Hepatocyte (in vitro differentiated cells): Measurements from ENCODE around the gene MIEF1. TPM values are rescaled to one million over a fixed set of nuclear protein-coding genes. Genes with fewer than 3 reads are reported as not detected.
A peak's percentile ranks its signal among the peaks of the same experiment; 100 is the strongest.

Experiments
- DNase-seq: peaks from one replicate; pipeline ENCODE4 v3.0.0-alpha.2; 2016; ENCODE audit warnings: low spot score
- H2AFZ ChIP-seq: fragments of 200-600 bp; sonication (generic); 2 replicates; pipeline ENCODE4 v1.6.0; 2016; ENCODE audit warnings: antibody characterized with exemption, mild to moderate bottlenecking
- H3K27ac ChIP-seq: fragments of 200-600 bp; sonication (generic); 2 replicates; pipeline ENCODE4 v1.5.1; 2016; ENCODE audit warnings: mild to moderate bottlenecking
- H3K27me3 ChIP-seq: fragments of 200-600 bp; sonication (generic); 2 replicates; pipeline ENCODE4 v1.6.1; 2016
- H3K36me3 ChIP-seq: fragments of 200-600 bp; sonication (generic); replicated peaks from 2 replicates; pipeline ENCODE4 v1.5.1; 2016; ENCODE audit warnings: low read depth; ENCODE audit not compliant: insufficient read depth
- H3K4me1 ChIP-seq: fragments of 200-600 bp; sonication (generic); 2 replicates; pipeline ENCODE4 v1.5.1; 2016; ENCODE audit warnings: mild to moderate bottlenecking, moderate library complexity; ENCODE audit not compliant: insufficient read depth
- H3K4me2 ChIP-seq: fragments of 200-600 bp; sonication (generic); 2 replicates; pipeline ENCODE4 v1.6.0; 2016
- H3K4me3 ChIP-seq: fragments of 200-600 bp; sonication (generic); 2 replicates; pipeline ENCODE4 v1.5.1; 2016; ENCODE audit warnings: mild to moderate bottlenecking
- H3K79me2 ChIP-seq: fragments of 200-600 bp; sonication (generic); 2 replicates; pipeline ENCODE4 v1.6.0; 2017; ENCODE audit warnings: mild to moderate bottlenecking
- H3K9me2 ChIP-seq: fragments of 200-600 bp; sonication (generic); replicated peaks from 2 replicates; pipeline ENCODE4 v1.6.0; 2017; ENCODE audit warnings: mild to moderate bottlenecking; ENCODE audit not compliant: insufficient read depth
- H3K9me3 ChIP-seq: fragments of 200-600 bp; sonication (generic); 2 replicates; pipeline ENCODE4 v1.5.1; 2016; ENCODE audit warnings: low read depth, mild to moderate bottlenecking
- H4K20me1 ChIP-seq: fragments of 200-600 bp; sonication (generic); 2 replicates; pipeline ENCODE4 v1.6.0; 2016; ENCODE audit warnings: mild to moderate bottlenecking; ENCODE audit not compliant: insufficient read depth, poor library complexity, severe bottlenecking
- EZH2 ChIP-seq: fragments of 200-600 bp; sonication (generic); IDR thresholded peaks from 2 replicates; pipeline ENCODE4 v1.6.1; 2016; ENCODE audit warnings: antibody characterized with exemption, mild to moderate bottlenecking, borderline replicate concordance
- EZH2phosphoT487 ChIP-seq: fragments of 200-600 bp; sonication (generic); IDR thresholded peaks from one replicate; pipeline ENCODE4 v1.6.1; 2018; ENCODE audit warnings: antibody characterized with exemption, mild to moderate bottlenecking, low read depth, moderate library complexity; ENCODE audit not compliant: unreplicated experiment, severe bottlenecking
- WGBS: methylation state at CpG from one replicate; pipeline ENCODE4 v1.1.6; 2016; ENCODE audit warnings: low lambda C conversion rate; ENCODE audit errors: missing lambda C conversion rate; 5-methylcytosine and 5-hydroxymethylcytosine counted together
- polyA plus RNA-seq: library from polyadenylated mRNA; unstranded; fragments of >200 nt; fragmentation: Nextera tagmentation; extraction: Ambion mirVana; gene quantifications from 2 replicates; pipeline ENCODE4 v1.2.1, GENCODE V29; 2016
- total RNA-seq: library from RNA; depleted of rRNA; stranded (reverse); fragments of >200 nt; gene quantifications from 2 replicates; pipeline ENCODE4 v1.2.3, GENCODE V29; 2014
- TF ChIP-seq, protein P1 (sequence below): fragments of 200-600 bp; sonication (generic); IDR thresholded peaks from 2 replicates; pipeline ENCODE4 v1.5.1; 2016; ENCODE audit warnings: antibody characterized with exemption, mild to moderate bottlenecking; ENCODE audit not compliant: poor library complexity

The MIEF1 gene
- total and polyA plus RNA-seq, 2 experiments from 2014 or later: 22.2 to 31.8 TPM

DNA sequence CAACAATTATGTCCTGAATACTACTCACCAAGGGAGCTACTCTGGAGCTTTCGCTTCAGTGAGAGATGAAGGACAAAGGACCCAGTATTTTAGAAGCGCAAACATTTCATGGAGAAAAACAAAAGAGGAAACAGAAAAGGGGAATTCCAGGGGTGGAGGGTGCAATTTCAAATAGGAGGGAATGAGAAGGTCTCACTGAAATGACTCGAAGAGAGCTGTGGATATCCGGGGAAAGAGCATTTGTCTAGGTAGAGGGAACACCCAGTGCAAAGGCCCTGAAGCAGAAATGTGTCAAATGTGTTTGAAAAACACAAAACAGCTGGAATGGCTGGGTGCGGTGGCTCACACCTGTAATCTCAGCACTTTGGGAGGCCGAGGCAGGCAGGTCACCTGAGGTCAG is 28.0 kb downstream of the MIEF1 start:
- no peaks in the 10 kb centered on the region for H3K36me3 ChIP-seq
- H4K20me1 ChIP-seq: peaks cover 38% of the 10 kb centered on the region
- TF ChIP-seq, protein P1, sequence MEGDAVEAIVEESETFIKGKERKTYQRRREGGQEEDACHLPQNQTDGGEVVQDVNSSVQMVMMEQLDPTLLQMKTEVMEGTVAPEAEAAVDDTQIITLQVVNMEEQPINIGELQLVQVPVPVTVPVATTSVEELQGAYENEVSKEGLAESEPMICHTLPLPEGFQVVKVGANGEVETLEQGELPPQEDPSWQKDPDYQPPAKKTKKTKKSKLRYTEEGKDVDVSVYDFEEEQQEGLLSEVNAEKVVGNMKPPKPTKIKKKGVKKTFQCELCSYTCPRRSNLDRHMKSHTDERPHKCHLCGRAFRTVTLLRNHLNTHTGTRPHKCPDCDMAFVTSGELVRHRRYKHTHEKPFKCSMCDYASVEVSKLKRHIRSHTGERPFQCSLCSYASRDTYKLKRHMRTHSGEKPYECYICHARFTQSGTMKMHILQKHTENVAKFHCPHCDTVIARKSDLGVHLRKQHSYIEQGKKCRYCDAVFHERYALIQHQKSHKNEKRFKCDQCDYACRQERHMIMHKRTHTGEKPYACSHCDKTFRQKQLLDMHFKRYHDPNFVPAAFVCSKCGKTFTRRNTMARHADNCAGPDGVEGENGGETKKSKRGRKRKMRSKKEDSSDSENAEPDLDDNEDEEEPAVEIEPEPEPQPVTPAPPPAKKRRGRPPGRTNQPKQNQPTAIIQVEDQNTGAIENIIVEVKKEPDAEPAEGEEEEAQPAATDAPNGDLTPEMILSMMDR: no peak
- peaks cover 34% of the 10 kb centered on the region for H3K4me1 ChIP-seq
- no peaks in the 10 kb centered on the region for H3K9me3 ChIP-seq
- no peak overlapping the region for H3K4me2 ChIP-seq
- no peaks in the 10 kb centered on the region for H3K27me3 ChIP-seq
- no peaks in the 10 kb centered on the region for H3K9me2 ChIP-seq
- H3K79me2 ChIP-seq: peaks cover 41% of the 10 kb centered on the region
- no peak overlapping the region for H3K27ac ChIP-seq
- no peak overlapping the region for H2AFZ ChIP-seq
- DNase-seq: no peak
- 93% methylated on average over 6 of the region's 6 CpGs for WGBS
- H3K4me3 ChIP-seq: no peak overlapping the region

DNA sequence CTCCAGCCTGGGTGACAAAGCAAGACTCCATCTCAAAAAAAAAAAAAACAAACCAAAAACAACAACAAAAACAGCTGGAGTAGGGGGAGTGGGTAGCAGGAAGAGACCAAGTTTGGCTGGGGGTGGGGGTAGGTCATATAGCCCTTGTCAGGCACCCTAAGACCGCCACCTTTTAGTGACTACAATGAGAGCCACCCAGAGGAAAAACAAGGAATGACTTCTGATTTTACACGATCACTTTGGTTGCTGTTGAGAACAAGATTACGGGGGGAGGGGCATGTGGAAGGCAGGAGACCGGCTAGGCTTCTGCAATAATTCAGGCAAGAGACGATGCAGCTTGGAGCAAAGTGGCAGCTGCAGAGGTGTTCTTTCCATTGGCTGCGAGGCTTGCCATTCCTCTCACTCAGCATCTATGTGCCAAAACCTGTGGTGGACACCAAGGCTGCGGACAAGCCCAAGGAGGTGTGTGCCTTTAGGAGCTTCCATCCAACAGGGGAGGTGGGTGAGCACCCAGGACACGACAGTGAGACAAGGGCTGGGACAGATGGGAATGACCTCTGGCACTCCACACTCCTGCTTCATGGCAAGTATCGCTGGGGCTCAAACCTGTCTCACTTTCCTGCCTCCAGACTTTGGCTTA is 28.7 kb downstream of the MIEF1 start:
- Histone ChIP-seq H3K36me3 (no peaks in the 10 kb centered on the region), H3K79me2 (peaks cover 41% of the 10 kb centered on the region)
- peak; percentile 68 for DNase-seq

DNA sequence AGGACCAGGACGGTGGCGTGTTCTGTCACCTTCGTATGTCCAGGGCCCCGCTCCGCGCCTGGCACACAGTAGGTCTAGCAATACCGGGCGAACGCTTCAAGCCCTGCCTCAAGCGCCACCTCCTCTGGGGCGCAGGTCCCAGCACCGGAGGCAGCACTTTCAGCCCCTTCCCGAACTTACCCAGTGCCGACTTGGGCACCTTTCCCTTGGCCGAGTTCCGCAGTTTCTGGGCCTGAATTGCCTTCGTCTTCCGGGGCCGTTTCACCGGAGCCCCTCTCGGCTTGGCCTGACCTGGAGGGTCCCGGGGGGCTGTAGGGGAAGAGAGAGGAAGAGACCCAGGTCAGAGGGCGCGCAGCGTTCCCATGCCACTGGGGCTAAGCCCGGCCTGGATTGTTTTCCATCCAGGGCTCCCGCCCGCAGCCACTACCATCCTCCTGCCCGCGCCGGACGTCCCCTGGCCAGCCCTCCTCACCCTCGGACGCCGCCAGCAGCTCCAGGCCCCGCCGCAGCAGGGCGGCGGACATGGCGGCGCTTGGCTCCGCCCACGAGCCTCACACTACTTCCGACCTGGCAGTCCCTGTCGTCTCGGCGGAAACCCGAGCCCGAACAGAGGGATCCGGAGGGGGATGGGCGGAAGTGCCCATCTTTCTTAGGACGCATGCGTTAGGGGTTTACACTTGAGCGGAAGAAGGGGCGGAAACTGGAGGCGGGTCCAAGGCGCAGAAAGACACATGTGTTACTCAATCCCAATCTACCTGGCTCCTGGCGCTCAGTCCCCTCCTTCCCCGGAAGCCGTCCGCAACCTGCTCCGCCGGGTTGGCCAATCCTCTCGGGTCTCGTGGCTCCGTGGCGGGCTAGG is 30.4 kb downstream of the MIEF1 start, which contains the start of gene RPS19BP1:
RPS19BP1 (minus strand) TSS at position 534 of the 859 bp plus-strand sequence; CDS start at position 524, 10 bp downstream.
- Histone ChIP-seq H3K4me1 (peaks cover 36% of the 10 kb centered on the region), H3K36me3 (no peaks in the 10 kb centered on the region), H4K20me1 (peaks cover 16% of the 10 kb centered on the region), H3K27me3 (no peaks in the 10 kb centered on the region), H3K4me3 (peak within 1 kb of the TSS; percentile 40), H3K27ac (peak within 1 kb of the TSS; percentile 72), H3K9me2 (no peaks in the 10 kb centered on the region), H3K9me3 (no peaks in the 10 kb centered on the region), H3K79me2 (peaks cover 41% of the 10 kb centered on the region), H2AFZ (peak within 1 kb of the TSS; percentile 64), H3K4me2 (peak within 1 kb of the TSS; percentile 83)
- DNase-seq: peak; percentile 100
- under 1% methylated on average over 56 of the region's 67 CpGs for WGBS
- no peak for TF ChIP-seq EZH2
- TF ChIP-seq EZH2phosphoT487: no peak
- TF ChIP-seq, protein P1: no peak

More for the DNA sequence above, 28.7 kb downstream of the MIEF1 start:
- WGBS: 62% methylated on average over 9 of the region's 9 CpGs
- no peaks in the 10 kb centered on the region for H3K9me3 ChIP-seq
- H3K27me3 ChIP-seq: no peaks in the 10 kb centered on the region
- no peaks in the 10 kb centered on the region for H3K9me2 ChIP-seq
- no peak overlapping the region for H2AFZ ChIP-seq
- peak overlapping the region; percentile 83 for H3K4me2 ChIP-seq
- H3K4me3 ChIP-seq: no peak overlapping the region
- H3K4me1 ChIP-seq: peaks cover 36% of the 10 kb centered on the region
- TF ChIP-seq EZH2phosphoT487: no peak
- no peak for TF ChIP-seq EZH2
- TF ChIP-seq, protein P1: peak; percentile 31
- H4K20me1 ChIP-seq: peaks cover 32% of the 10 kb centered on the region
- no peak overlapping the region for H3K27ac ChIP-seq
